ENCODE data around the gene NOS1AP.
"Not testable (repeated sequence)": the region's sequence is repeated elsewhere in the genome, so short reads cannot be mapped to it uniquely, and the experiment has no call there.

DNA sequence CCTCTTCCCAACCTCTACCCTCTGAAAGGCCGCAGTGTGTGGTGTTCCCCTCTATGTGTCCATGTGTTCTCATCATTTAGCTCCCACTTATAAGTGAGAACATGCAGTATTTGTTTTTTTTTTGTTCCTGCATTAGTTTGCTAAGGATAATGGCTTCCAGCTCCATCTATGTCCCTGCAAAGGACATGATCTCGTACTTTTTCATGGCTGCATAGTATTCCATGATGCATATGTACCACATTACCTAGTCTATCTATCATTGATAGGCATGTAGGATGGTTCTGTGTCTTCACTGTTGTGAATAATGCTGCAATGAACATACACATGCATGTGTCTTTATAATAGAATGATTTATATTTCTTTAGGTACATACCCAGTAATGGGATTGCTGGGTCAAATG is 12.6 kb downstream of the NOS1AP start:
- TF ChIP-seq, protein P1, sequence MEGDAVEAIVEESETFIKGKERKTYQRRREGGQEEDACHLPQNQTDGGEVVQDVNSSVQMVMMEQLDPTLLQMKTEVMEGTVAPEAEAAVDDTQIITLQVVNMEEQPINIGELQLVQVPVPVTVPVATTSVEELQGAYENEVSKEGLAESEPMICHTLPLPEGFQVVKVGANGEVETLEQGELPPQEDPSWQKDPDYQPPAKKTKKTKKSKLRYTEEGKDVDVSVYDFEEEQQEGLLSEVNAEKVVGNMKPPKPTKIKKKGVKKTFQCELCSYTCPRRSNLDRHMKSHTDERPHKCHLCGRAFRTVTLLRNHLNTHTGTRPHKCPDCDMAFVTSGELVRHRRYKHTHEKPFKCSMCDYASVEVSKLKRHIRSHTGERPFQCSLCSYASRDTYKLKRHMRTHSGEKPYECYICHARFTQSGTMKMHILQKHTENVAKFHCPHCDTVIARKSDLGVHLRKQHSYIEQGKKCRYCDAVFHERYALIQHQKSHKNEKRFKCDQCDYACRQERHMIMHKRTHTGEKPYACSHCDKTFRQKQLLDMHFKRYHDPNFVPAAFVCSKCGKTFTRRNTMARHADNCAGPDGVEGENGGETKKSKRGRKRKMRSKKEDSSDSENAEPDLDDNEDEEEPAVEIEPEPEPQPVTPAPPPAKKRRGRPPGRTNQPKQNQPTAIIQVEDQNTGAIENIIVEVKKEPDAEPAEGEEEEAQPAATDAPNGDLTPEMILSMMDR (IDR thresholded peaks at IDR 0.05) = not testable (repeated sequence)
- not testable (repeated sequence) for TF ChIP-seq POLR2A (IDR thresholded peaks at IDR 0.05)

Measured in body of pancreas (tissue), 4 donors.